Breast epithelium (tissue), 3 donors: ENCODE results near the gene THAP9.

ENCODE experiments used
- POLR2A ChIP-seq: fragments of 450-650 bp; IDR thresholded peaks from one replicate; pipeline ENCODE4 v1.6.1; 2016; ENCODE audit warnings: antibody characterized with exemption, mild to moderate bottlenecking, moderate library complexity
- POLR2AphosphoS5 ChIP-seq, 3 donors: sonication (generic); formaldehyde crosslinking; IDR thresholded peaks; one replicate each; pipeline ENCODE4 v1.6.1; 2017; ENCODE audit warnings: antibody characterized with exemption in 3 of 3
- TF ChIP-seq, protein P1 (sequence below), 3 donors: fragments of 450-650 bp; IDR thresholded peaks; one replicate each; pipeline ENCODE4 v1.5.1; 2016 to 2017; ENCODE audit warnings: antibody characterized with exemption in 3 of 3, mild to moderate bottlenecking in 3 of 3, moderate library complexity in 3 of 3

DNA sequence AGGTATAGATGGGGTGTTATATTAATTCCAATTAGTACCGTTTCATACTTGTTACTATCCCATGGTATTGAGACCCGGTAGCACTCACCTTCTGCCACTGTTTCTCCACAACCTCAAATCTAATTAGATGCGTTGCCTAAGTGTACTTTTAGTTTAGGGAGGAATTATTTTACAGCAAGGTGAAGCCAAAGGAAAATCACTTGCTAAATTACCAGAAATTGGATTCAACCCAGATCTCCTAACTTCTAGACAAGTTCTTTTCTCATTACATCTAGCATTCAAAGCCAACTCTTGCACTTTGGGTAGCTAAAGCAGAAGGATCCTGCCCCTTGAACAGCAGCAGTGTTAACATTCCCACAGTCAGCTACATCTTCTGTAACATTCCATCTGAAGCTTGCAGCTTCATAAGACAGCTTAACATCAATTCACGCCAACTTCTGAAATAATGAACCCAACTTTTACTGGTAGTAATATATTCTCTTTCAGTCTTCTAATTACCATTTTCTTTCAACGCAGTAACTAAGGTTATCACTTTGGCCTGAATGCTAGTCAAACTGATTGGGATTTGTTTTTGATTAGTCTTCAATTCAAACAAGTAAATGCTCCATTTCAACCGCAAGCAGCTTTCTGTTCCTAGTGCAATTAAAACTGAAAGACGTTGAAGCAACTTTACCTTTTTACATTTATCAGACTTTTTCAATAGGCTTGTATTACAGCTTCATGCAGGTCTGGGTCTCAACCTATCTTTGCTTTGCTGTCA is 8.6 kb upstream of the THAP9 start:
- TF ChIP-seq, protein P1, sequence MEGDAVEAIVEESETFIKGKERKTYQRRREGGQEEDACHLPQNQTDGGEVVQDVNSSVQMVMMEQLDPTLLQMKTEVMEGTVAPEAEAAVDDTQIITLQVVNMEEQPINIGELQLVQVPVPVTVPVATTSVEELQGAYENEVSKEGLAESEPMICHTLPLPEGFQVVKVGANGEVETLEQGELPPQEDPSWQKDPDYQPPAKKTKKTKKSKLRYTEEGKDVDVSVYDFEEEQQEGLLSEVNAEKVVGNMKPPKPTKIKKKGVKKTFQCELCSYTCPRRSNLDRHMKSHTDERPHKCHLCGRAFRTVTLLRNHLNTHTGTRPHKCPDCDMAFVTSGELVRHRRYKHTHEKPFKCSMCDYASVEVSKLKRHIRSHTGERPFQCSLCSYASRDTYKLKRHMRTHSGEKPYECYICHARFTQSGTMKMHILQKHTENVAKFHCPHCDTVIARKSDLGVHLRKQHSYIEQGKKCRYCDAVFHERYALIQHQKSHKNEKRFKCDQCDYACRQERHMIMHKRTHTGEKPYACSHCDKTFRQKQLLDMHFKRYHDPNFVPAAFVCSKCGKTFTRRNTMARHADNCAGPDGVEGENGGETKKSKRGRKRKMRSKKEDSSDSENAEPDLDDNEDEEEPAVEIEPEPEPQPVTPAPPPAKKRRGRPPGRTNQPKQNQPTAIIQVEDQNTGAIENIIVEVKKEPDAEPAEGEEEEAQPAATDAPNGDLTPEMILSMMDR (IDR thresholded peaks at IDR 0.05), result no peak
- TF ChIP-seq POLR2A, result no peak
- no peak for TF ChIP-seq POLR2AphosphoS5 (IDR thresholded peaks at IDR 0.05)
